OCI-LY3 (cell line): ENCODE measurements around the gene PLA2G4E.

Source experiments
- H2AFZ ChIP-seq: fragments of 200-600, 300-600 bp; shearing (Covaris generic); 2 replicates; pipeline ENCODE4 v1.6.0; 2014; ENCODE audit warnings: antibody characterized with exemption, low read depth, low read length
- H3K27ac ChIP-seq: fragments of 200-600, 300-600 bp; sonication (generic); 2 replicates; pipeline ENCODE4 v1.5.1; 2014; ENCODE audit warnings: mild to moderate bottlenecking, low read length, moderate library complexity, mixed read lengths
- H3K27me3 ChIP-seq: fragments of 200-600, 300-600 bp; sonication (generic); 2 replicates; pipeline ENCODE4 v1.6.1; 2014; ENCODE audit warnings: low read depth, low read length, mixed read lengths
- H3K36me3 ChIP-seq: fragments of 200-600, 300-600 bp; sonication (generic); replicated peaks from 2 replicates; pipeline ENCODE3; 2014; ENCODE audit warnings: low read depth, low read length, mixed read lengths
- H3K4me1 ChIP-seq: fragments of 300-600, 200-600 bp; sonication (generic); 2 replicates; pipeline ENCODE4 v1.6.1; 2014; ENCODE audit warnings: low read length, mixed read lengths
- H3K4me2 ChIP-seq: fragments of 200-600, 300-600 bp; sonication (generic); 2 replicates; pipeline ENCODE4 v1.6.1; 2014; ENCODE audit warnings: low read length, mixed read lengths
- H3K4me3 ChIP-seq: fragments of 300-600, 200-600 bp; sonication (generic); 2 replicates; pipeline ENCODE4 v1.5.1; 2014; ENCODE audit warnings: antibody characterized with exemption, mild to moderate bottlenecking, low read length, moderate library complexity
- H3K79me2 ChIP-seq: fragments of 300-600, 200-600 bp; shearing (Covaris generic); 2 replicates; pipeline ENCODE4 v1.6.1; 2014; ENCODE audit warnings: mild to moderate bottlenecking, low read length, mixed read lengths
- H3K9ac ChIP-seq: fragments of 300-600, 200-600 bp; shearing (Covaris generic); 2 replicates; pipeline ENCODE4 v1.6.0; 2014; ENCODE audit warnings: mild to moderate bottlenecking, low read length, moderate library complexity
- H3K9me3 ChIP-seq: fragments of 200-600, 300-600 bp; shearing (Covaris generic); 2 replicates; pipeline ENCODE4 v1.6.1; 2014; ENCODE audit warnings: low read length, mixed read lengths; ENCODE audit not compliant: insufficient read depth
- H4K20me1 ChIP-seq: fragments of 200-600, 300-600 bp; sonication (generic); 2 replicates; pipeline ENCODE4 v1.6.1; 2016; ENCODE audit warnings: low read length, mixed read lengths; ENCODE audit not compliant: insufficient read depth
- CTCF ChIP-seq: fragments of 200-600, 300-600 bp; sonication (generic); IDR thresholded peaks from 2 replicates; pipeline ENCODE4 v1.5.1; 2014; ENCODE audit warnings: antibody characterized with exemption, low read length, low read depth
- EZH2phosphoT487 ChIP-seq: fragments of 200-600 bp; shearing (Covaris generic); IDR thresholded peaks from 2 replicates; pipeline ENCODE4 v1.6.1; 2018; ENCODE audit warnings: antibody characterized with exemption, mixed run types, low read depth

PLA2G4E gene

GRCh38 chr15:41999290-42000285 is 21.3 kb downstream of the PLA2G4E start:
- Histone ChIP-seq H3K4me3 (no peak overlapping the region), H3K9me3 (no peaks in the 10 kb centered on the region), H2AFZ (no peak overlapping the region), H3K36me3 (no peaks in the 10 kb centered on the region), H3K9ac (no peak overlapping the region), H3K27ac (no peak overlapping the region), H3K79me2 (no peaks in the 10 kb centered on the region), H3K4me2 (no peak overlapping the region), H3K27me3 (peaks cover 15% of the 10 kb centered on the region), H4K20me1 (no peaks in the 10 kb centered on the region), H3K4me1 (peaks cover 5% of the 10 kb centered on the region; the same call in 1 of the 2 replicates)
- no peak for TF ChIP-seq CTCF
- TF ChIP-seq EZH2phosphoT487 = no peak

GRCh38 chr15:41997845-41998244 is 23.0 kb downstream of the PLA2G4E start:
- peaks cover 11% of the 10 kb centered on the region for H3K27me3 ChIP-seq
- H3K9ac ChIP-seq = no peak overlapping the region
- no peak overlapping the region for H2AFZ ChIP-seq
- H3K9me3 ChIP-seq = no peaks in the 10 kb centered on the region
- no peak overlapping the region for H3K4me3 ChIP-seq
- no peak overlapping the region for H3K27ac ChIP-seq
- H4K20me1 ChIP-seq = no peaks in the 10 kb centered on the region
- H3K4me1 ChIP-seq = peaks cover 5% of the 10 kb centered on the region; the same call in 1 of the 2 replicates
- no peaks in the 10 kb centered on the region for H3K36me3 ChIP-seq
- no peak overlapping the region for H3K4me2 ChIP-seq
- no peaks in the 10 kb centered on the region for H3K79me2 ChIP-seq
- no peak for TF ChIP-seq EZH2phosphoT487
- no peak for TF ChIP-seq CTCF

GRCh38 chr15:41996921-41997592 is 23.8 kb downstream of the PLA2G4E start:
- H3K9ac ChIP-seq = no peak overlapping the region
- H3K79me2 ChIP-seq = no peaks in the 10 kb centered on the region
- no peaks in the 10 kb centered on the region for H4K20me1 ChIP-seq
- no peak overlapping the region for H3K4me3 ChIP-seq
- no peak overlapping the region for H3K4me2 ChIP-seq
- no peak overlapping the region for H2AFZ ChIP-seq
- no peak overlapping the region for H3K27ac ChIP-seq
- peaks cover 9% of the 10 kb centered on the region; the same call in 1 of the 2 replicates for H3K27me3 ChIP-seq
- no peak for TF ChIP-seq EZH2phosphoT487
- TF ChIP-seq CTCF = no peak
- no peaks in the 10 kb centered on the region for H3K36me3 ChIP-seq
- peaks cover 5% of the 10 kb centered on the region; the same call in 1 of the 2 replicates for H3K4me1 ChIP-seq
- H3K9me3 ChIP-seq = no peaks in the 10 kb centered on the region

GRCh38 chr15:41996376-41996775 is 24.5 kb downstream of the PLA2G4E start:
- Histone ChIP-seq H3K27ac (no peak overlapping the region), H3K27me3 (peaks cover 8% of the 10 kb centered on the region; the same call in 1 of the 2 replicates)

More at GRCh38 chr15:41996376-41996775, 24.5 kb downstream of the PLA2G4E start:
- no peak overlapping the region for H3K4me2 ChIP-seq
- no peaks in the 10 kb centered on the region for H3K9me3 ChIP-seq
- H4K20me1 ChIP-seq = no peaks in the 10 kb centered on the region
- peaks cover 5% of the 10 kb centered on the region; the same call in 1 of the 2 replicates for H3K4me1 ChIP-seq
- H3K36me3 ChIP-seq = no peaks in the 10 kb centered on the region
- TF ChIP-seq CTCF (no peak), EZH2phosphoT487 (no peak)
- H2AFZ ChIP-seq = no peak overlapping the region
- H3K9ac ChIP-seq = no peak overlapping the region
- H3K79me2 ChIP-seq = no peaks in the 10 kb centered on the region
- no peak overlapping the region for H3K4me3 ChIP-seq
